HT1080 (cell line): ENCODE results near the gene DEAF1. TPM values are rescaled to one million over a fixed set of nuclear protein-coding genes. Genes with fewer than 3 reads are reported as not detected.

Source experiments
- DNase-seq: peaks from one replicate; pipeline ENCODE4 v3.0.0-alpha.2; 2015; ENCODE audit warnings: low read depth
- total RNA-seq: library from RNA; depleted of rRNA; stranded (reverse); fragments of >200 nt; shearing (Covaris generic); gene quantifications from 2 replicates; pipeline ENCODE4 v1.2.3, GENCODE V29; 2014

The DEAF1 gene
- total RNA-seq, 1 experiment from 2014 or later: 64.5 TPM

DNA sequence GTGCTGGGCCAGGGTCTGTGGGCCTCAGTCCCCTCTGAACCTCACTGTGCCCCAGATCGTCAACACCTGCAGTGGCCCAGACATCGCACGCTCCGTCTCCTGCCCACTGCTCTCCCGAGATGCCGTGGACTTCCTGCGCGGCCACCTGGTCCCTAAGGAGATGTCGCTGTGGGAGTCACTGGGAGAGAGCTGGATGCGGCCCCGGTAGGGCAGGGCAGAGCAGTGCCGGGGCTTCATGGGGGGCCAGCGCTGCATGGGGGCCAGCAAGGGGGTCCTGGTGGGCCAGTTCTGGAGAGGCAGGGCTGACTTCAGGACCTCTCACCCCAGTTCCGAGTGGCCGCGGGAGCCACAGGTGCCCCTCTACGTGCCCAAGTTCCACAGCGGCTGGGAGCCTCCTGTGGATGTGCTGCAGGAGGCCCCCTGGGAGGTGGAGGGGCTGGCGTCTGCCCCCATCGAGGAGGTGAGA lies 27.4 kb upstream of the DEAF1 start:
- DNase-seq: no peak

DNA sequence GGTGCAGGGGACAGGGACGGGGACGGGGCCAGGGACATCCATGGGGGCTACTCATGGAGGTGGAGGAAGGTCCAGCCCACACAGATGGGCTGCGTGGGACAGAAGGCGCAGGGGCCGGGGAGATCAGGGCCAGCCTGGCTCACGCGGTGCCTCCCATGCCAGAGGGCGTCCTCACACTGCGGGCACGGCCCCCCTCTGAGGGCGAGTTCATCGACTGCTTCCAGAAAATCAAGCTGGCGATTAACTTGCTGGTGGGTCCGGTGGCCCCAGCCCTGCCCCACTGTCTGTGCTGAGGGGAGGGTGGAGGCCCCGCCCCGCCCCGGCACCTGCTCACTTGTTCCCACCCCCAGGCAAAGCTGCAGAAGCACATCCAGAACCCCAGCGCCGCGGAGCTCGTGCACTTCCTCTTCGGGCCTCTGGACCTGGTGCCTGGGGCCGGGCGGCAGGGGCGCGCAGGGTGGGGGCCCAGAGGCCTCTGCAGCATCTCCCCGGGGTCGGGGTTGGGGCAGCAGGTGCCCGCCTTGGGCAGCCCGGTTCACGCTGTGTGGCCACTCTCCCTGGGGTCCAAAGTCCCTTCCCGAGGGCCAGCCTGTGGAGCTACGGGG lies 26.8 kb upstream of the DEAF1 start:
- no peak for DNase-seq

DNA sequence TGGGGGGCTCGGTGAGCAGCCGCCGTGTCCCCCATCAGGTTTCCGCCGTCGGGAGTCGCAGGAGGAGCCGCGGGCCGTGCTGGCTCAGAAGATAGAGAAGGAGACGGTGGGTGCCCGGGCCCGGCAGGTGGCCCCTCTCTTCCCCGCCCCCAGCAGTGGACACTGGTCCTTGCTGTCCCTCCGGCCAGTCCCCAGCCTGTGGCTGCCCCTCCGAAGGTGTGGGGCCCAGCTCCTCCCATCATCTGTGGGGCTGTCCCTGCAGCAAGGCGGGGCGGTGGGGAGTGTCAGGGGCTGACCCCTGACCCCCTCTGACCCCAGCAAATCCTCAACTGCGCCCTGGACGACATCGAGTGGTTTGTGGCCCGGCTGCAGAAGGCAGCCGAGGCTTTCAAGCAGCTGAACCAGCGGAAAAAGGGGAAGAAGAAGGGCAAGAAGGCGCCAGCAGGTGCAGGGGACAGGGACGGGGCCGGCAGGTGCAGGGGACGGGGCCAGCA lies 26.3 kb upstream of the DEAF1 start:
- DNase-seq: no peak

DNA sequence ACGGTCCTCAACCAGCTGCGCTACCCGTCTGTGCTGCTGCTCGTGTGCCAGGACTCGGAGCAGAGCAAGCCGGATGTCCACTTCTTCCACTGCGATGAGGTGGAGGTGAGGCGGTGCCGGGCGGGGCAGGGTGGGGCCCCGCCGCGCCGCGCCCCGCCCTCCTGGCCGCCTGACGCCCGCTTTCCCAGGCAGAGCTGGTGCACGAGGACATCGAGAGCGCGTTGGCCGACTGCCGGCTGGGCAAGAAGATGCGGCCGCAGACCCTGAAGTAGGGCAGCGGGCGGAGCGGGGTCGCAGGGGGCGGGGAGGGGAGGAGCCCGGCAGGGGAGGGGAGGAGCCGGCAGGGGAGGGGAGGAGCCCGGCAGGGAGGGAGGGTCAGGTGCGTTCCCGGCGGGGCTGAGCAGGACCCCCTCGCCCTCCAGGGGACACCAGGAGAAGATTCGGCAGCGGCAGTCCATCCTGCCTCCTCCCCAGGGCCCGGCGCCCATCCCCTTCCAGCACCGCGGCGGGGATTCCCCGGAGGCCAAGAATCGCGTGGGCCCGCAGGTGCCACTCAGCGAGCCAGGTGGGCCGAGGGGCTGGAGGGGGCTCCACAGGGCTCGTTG lies 25.7 kb upstream of the DEAF1 start:
- DNase-seq: no peak

DNA sequence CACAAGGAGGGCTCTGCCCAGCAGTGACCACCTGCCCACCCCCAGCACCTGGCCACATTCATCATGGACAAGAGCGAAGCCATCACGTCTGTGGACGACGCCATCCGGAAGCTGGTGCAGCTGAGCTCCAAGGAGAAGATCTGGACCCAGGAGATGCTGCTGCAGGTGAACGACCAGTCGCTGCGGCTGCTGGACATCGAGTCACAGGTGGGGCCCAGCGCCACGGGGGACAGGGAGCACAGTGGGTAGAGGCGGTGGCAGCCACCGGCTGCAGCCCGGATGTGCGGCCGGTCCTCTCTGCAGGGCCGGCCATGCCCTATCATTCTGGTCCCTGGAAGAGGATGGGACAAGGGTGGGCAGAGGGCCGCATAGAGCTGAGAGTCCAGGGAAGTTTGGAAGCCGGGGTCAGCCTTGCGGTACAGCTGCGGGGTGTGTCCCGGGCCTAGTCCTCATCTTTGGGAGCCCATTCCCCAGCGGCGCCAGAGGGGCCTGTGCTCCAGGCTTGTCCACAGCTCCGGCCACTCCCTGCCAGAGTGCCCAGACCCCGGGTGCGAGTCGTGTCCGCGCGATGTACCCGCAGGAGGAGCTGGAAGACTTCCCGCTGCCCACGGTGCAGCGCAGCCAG lies 25.1 kb upstream of the DEAF1 start:
- DNase-seq: no peak

DNA sequence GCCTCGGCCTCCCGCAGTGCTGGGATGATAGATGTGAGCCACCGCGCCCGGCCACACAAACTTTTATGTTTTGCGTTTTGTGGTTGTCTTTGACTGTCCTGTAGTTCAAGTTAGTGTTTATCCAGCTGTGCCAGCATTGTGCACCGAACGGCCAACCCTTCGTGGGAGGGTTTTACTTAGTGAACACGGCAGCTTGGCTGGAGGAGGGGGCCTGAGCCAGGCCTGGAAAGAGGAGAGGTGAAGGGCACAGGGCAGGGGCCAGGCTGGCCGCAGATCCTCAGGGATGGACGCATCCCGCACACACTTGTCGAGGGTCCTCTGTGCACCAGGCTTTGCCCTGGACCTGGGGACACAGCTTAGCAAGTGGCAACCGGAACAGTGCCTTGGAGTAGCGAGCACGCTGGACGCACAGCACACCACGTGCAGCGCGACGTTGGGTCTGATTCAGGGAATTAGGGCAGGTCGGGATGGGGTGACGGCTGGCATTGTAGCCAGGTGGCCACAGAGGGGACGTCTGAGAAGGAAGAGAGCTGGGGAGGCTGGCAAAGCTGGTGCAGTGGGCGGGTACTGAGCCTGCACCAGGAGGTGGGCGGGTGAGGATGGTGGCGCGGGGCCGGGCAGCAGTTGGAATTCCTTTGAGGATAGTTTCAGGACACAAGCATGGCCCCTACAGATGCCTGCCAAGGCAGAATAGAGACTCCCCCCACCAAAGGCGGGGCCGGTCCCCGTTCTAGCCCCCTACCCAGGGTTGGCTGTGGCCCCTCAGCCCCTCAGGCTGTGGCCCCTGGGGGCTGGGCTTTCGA lies 24.4 kb upstream of the DEAF1 start:
- DNase-seq: no peak

DNA sequence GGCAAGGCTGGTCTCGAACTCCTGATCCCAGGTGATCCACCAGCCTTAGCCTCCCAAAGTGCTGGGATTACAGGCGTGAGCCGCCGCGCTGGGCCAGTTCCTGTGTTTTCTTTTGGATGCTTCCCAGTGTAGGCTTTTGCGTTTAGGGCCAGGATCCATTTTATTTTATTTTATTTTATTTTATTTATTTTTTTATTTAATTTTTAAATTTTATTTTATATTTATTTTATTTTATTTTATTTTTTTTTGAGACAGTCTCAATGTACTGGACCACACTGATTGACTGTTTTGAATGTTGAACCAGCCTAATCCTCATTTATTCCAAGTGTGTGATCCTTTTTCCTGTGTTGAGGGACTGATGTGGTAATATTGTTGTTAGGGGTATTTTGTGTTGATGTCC lies 19.4 kb upstream of the DEAF1 start:
- DNase-seq: no peak

DNA sequence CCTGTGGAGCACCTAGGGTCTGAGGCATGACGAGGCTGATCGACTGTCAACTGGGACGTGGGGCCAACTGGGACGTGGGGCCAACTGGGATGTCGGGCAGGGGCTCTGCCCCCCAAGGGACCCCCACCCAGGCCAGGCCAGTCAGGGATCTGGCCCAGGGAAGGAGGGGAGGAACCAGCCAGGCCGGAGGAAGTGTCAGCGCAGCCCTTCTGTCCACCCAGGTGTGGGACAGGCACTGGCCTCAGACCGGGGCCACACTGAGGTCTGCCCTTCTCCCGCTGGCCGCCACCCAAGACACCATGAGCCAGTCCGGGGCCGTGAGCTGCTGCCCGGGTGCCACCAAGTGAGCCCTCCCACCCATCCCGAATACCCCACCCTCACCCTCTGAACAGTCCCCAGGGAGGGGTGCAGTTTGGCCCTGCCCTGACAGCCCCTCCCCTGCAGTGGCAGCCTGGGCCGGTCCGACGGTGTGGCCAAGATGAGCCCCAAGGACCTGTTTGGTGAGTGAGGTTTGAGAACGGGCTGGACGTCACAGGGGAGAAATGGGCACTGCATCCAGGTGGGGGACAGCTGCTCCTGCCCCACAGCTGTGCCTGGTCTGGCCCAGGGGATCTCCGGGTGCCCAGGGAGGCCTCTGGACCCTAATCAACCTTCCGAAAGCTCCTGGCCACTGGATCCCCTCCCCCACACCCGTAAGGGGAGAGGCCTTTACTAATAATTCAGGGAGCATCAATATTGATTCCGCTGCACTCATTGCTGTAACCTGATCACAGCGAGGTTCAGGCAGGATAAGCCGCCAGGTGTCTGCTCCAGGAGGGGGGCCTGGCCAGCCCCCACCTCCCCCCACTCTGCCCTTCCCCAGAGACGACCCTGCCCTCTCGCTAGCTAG lies 14.3 kb upstream of the DEAF1 start:
- no peak for DNase-seq

DNA sequence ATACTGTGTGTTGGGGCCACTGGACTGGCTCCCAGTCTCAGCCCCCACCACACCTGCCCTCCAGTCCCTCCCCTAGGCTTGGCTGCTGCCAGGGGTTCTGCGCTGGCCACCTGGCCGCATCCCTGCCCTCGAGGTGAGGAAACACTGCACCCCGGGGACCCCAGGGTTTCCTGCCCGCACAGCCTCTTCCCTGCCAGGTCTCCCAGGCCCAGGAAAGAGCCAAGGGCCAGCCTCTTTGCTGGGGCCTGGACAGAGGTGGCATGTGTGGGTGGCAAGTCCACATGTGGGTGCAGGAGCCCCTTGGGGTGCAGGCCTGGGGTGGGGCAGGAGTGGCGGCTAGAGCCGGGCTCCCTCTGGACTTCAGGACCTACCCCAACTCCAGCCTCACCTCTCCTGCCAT lies 13.5 kb upstream of the DEAF1 start:
- DNase-seq: no peak

DNA sequence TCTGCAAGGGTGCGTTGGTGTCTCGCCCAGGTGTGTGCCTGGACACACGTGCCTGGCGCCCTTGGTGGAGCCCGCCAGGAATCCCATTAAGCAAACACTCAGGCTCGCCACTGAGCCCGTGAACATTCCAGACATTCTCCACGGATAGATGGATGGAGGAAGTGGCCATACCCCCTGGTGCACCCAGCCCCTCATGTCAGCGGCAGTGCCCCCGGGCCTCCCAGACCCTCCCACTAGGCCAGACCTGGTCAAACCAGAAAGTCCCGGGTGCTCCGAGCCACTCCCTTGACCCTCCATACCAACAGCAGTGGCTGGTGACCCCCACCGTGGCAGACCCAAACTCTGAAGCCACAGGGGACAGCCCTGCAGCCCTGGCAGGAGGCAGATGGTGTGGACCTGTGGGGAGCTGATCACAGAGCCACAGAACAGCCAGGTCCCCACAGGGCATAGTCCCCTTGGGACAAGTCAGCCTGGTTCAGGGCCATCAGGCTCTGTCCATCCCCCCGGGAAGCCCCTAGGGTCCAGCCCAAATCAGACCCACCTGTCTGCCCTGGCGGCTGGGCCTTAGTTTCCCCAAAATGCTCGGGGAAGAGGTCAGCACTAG lies 12.9 kb upstream of the DEAF1 start:
- no peak for DNase-seq

DNA sequence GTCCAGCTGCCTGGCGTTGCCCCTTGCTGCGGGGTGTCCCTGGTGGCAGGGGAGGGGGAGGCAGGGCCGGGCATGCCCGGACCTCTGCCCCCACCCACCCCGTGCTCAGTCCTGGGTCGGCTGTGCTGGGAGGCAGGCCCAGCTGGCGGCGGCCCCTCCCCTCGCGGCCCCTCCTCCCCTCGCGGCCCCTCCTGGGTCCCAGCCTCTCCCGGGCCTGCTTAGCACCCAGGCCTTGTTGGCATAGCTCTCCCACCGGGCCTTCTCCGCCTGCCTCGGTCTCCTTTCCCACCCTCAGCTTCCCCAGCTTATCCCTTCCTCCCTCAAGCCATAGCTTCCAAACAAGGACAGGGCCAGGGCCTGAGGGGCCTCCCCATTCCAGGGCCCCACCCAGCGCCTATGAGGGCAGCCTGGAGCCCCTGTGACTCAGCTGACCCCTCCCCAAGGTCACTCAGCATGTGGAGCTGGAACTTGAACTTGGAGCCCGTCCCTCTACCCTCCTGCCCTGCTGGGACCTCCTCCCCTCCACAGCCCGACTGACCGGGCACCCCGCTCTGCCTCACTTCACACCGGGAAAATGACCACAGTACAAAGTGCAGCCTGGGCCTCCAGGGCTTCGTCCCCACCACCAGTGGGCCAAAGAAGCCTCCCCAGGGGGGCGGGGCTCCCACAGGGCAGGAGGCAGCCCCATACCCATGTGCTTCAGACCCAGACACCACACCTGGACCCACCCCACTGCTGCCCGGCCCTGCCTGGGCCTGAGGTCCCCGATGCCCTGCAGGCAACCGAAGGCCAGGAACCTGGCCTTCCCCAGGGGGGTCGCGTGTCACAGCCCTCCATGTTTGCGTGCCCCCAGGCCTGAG lies 12.2 kb upstream of the DEAF1 start:
- DNase-seq: peak; percentile 61

DNA sequence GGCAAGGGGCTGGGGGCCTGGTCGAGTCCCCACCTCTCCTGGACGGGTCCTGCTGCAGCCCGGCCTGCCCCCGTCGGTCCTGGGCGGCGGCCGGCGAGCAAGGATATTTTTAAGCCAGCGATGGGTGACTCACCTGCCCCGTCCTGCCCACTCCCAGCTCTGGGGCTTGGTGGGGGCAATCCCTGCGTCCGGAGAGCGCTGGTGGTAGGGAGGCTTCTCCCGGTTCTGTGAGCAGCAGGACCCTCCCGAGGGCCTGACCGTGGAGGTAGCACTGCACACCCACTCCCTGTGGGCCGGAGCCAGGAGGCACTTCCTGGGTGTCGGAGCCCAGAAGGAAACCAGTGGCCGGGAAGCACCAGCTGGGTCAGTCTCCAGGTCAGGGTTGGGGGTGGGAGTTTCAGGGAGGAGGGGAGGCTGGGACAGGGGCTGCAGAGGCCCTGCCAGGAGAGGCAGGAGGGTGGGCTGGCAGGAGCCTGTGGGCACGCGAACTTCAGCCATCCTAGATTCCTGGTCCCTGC lies 11.5 kb upstream of the DEAF1 start:
- peak; percentile 69 for DNase-seq

DNA sequence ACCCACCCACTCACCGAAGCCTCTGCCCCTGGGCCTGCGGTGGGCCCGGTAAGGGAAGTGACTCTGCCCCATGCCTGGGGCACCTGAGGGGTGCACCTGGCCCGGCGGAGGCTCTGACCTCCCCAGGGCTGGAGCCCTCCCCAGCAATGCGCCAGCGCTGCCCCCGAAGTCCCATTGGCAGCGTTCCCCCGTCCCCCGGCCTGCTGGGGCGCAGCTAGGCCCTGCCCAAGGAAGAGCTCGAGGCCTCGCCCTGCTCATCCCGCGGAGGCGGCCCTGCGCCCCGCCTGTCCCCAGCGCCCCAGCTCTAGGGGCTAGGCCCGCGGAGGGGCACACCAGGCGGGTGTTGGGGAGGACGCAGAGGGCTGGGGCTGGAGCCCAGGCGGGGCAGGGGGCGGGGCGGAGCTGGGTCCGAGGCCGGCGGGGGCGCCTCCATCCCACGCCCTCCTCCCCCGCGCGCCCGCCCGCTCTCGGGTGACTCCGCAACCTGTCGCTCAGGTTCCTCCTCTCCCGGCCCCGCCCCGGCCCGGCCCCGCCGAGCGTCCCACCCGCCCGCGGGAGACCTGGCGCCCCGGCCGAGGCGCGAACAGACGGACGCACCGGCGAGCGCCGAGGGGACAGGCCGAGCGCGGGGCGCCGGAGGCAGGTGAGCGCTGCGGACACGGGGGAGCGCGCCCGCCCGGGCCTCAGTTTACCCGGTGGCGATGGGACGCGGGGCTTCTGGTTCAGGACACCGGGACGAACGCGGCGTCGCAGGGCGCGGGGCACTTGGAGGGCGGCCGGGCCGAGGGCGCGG lies 10.8 kb upstream of the DEAF1 start, which contains the start of gene EPS8L2:
Gene EPS8L2 (plus strand): TSS at position 586 of the 793 bp plus-strand sequence. CDS start 3,177 bp downstream, outside the sequence.
- no peak for DNase-seq

DNA sequence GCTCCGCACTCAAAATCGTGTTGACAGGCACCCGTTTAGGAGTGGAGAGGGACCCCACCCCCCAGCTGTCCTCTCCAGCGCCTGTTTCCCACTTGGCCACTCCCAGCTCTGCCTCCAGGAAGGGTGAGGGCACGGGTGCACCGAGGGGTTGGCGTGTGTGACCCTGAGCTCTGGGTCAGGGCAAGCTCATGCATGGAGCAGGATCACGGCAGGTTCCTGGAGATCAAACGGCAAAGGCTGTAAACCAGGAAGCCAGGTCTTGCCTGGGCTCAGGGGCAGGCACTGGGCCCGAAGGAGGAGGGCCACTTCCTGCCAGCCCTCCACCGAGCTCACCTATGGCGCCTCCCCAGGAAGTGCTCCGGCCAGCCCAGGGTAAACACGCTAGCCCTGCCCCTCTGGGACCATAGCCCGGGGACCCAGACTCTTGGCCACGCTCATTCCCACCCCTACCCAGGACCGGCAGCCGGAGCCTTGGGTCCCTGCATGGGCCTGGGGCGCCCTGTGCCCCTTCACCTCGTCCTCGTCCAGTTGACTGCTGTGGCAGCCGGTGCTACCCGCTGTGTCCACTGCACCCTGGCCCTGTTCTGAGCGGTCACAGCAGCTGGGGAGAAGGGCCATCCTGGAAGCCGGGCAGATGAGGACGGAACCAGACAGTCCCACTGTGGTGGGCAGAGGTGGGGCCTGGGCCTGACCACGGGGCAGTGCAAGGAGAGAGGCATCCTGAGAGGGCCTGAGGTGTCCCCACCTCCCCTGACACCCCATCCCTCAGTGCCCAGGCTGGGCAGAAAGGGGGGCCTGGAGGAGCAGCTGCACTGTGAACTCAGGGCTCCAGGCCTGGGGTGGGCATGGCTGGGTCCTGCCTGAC lies 10.0 kb upstream of the DEAF1 start:
- no peak for DNase-seq

DNA sequence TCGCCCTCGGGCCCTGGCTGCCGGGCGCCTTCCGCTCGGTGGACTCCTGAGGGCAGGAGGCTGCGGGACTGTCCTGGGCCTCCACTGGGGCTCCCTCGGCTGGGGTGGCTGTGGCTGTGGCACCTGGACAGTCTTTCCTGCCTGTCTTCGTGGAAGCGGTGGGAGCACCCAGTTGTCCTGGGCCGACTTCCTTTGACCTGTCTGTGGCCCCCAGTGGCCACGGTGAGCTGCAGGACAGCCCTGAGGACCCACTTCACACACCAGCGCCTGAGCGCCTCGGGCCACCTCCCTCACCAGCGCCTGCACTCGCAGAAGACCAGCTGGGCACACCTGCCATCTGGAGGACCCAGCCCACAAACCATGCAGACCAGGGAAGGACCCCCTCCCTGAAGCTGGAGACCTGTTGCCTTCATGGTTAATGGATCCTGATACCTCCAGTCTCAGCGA lies 9.2 kb upstream of the DEAF1 start:
- DNase-seq: no peak

DNA sequence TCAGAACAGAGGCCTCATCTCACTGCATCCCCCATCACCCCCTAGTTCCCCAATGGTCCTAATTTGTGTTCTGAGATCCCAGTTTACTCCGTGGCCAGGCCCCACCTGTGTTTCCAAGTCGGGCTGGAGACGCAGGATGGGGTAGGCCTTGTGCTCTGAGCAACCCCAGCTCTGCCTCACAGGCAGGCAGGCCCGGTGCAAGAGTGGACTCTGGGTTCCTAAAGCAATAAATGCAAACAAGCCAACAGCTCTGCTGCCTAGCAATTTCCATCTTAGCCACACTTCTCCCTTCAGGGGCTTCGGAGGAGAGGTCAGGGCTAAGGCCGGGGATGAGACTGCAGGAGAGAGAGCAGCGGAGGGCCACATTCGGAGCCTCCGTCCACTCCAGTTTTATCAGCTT lies 8.5 kb upstream of the DEAF1 start:
- DNase-seq: no peak
